H1 (cell line): ENCODE measurements around the gene JUN. TPM values are rescaled to one million over a fixed set of nuclear protein-coding genes. Genes with fewer than 3 reads are reported as not detected.

Experiments
- CTCF ChIA-PET: fragments of 300-600 bp; sonication (Branson Sonifier 250); formaldehyde crosslinking; loops from one replicate; lab custom pipeline; 2021; ENCODE audit not compliant: partially characterized antibody; lab: Charles Lee
- POLR2A ChIA-PET: fragments of 300-600 bp; sonication (Branson Sonifier 250); formaldehyde crosslinking; loops from one replicate; lab custom pipeline; 2021; ENCODE audit warnings: inconsistent platforms; ENCODE audit not compliant: partially characterized antibody; lab: Charles Lee
- DNase-seq, 2 experiments: peaks; one replicate each; pipeline versions ENCODE4 v3.0.0 to v3.0.0-alpha.2; 2010 to 2022; ENCODE audit warnings: low spot score in 2 of 2, low read depth in 1 of 2, mixed read lengths in 1 of 2
- FAIRE-seq: peaks from 2 replicates; lab custom pipeline; 2011; peaks lifted over from hg19 to GRCh38; lab: Jason Lieb, UNC
- H2AFZ ChIP-seq: 2 replicates; pipeline ENCODE4 v1.8.1; 2012; ENCODE audit warnings: low read length, inconsistent platforms
- H2AK5ac ChIP-seq: 2 replicates; pipeline ENCODE4 v1.6.1; 2013; ENCODE audit warnings: low read depth, low read length
- H2BK120ac ChIP-seq: replicated peaks from 2 replicates; pipeline ENCODE3; 2013; ENCODE audit warnings: low read depth, low read length, inconsistent platforms
- H2BK12ac ChIP-seq: 2 replicates; pipeline ENCODE4 v1.6.1; 2013; ENCODE audit warnings: low read depth, low read length
- H2BK15ac ChIP-seq: 2 replicates; pipeline ENCODE4 v1.6.1; 2013; ENCODE audit warnings: low read length
- H2BK20ac ChIP-seq: 2 replicates; pipeline ENCODE4 v1.6.1; 2013; ENCODE audit warnings: low read length
- H2BK5ac ChIP-seq: 2 replicates; pipeline ENCODE4 v1.6.1; 2013; ENCODE audit warnings: low read depth, low read length
- H3K14ac ChIP-seq: 2 replicates; pipeline ENCODE4 v1.6.1; 2013; ENCODE audit warnings: inconsistent platforms; ENCODE audit not compliant: insufficient read length
- H3K18ac ChIP-seq: 2 replicates; pipeline ENCODE4 v1.6.1; 2013; ENCODE audit warnings: low read length; ENCODE audit errors: extremely low read depth
- H3K23ac ChIP-seq: 2 replicates; pipeline ENCODE4 v1.6.1; 2013; ENCODE audit warnings: inconsistent platforms; ENCODE audit not compliant: insufficient read length
- H3K23me2 ChIP-seq: 2 replicates; pipeline ENCODE4 v1.6.1; 2013; ENCODE audit warnings: low read depth, low read length
- H3K27ac ChIP-seq: 2 replicates; pipeline ENCODE4 v1.6.1; 2011; ENCODE audit warnings: low read depth, low read length, inconsistent platforms
- H3K27me3 ChIP-seq, 4 experiments: replicated peaks in 1 of 4; 1 replicate in 1 of 4; 2 replicates in 3 of 4; pipeline versions ENCODE4 v1.6.1 to v1.8.1; 2011 to 2013; ENCODE audit warnings: low read length in 3 of 4, mild to moderate bottlenecking in 3 of 4, inconsistent platforms in 2 of 4, mixed read lengths in 2 of 4, moderate library complexity in 1 of 4; ENCODE audit not compliant: control insufficient read depth in 3 of 4, insufficient read depth in 3 of 4; ENCODE audit errors: extremely low read depth in 1 of 4
- H3K36me3 ChIP-seq, 4 experiments: 2 replicates each; pipeline versions ENCODE4 v1.6.1 to v1.8.1; 2011 to 2013; ENCODE audit warnings: mild to moderate bottlenecking in 4 of 4, low read length in 3 of 4, moderate library complexity in 2 of 4, control low read depth in 1 of 4, inconsistent platforms in 1 of 4; ENCODE audit not compliant: insufficient read depth in 4 of 4, control insufficient read depth in 2 of 4
- H3K4ac ChIP-seq: replicated peaks from 2 replicates; pipeline ENCODE3; 2013; ENCODE audit warnings: low read length, low read depth, mixed read lengths, inconsistent platforms; ENCODE audit not compliant: insufficient read length
- H3K4me1 ChIP-seq, 4 experiments: replicated peaks in 1 of 4; 1 replicate in 1 of 4; 2 replicates in 3 of 4; pipeline versions ENCODE4 v1.6.1 to v1.8.1; 2011 to 2013; ENCODE audit warnings: low read length in 3 of 4, inconsistent platforms in 2 of 4, mixed read lengths in 1 of 4; ENCODE audit not compliant: insufficient read depth in 4 of 4, control insufficient read depth in 3 of 4
- H3K4me2 ChIP-seq, 2 experiments: 2 replicates each; pipeline versions ENCODE4 v1.6.1 to v1.8.1; 2011 to 2013; ENCODE audit warnings: low read depth in 2 of 2, low read length in 2 of 2, control low read depth in 1 of 2, inconsistent platforms in 1 of 2, mild to moderate bottlenecking in 1 of 2; ENCODE audit not compliant: insufficient read depth in 1 of 2
- H3K4me3 ChIP-seq, 4 experiments: fragments of 200-600, 300-600 bp in 1 of 4; sonication (generic), shearing (Covaris generic), sonication (Bioruptor Twin) in 1 of 4; 2 replicates each; pipeline versions ENCODE4 v1.5.1 to v1.8.1; 2011 to 2016; ENCODE audit warnings: low read length in 4 of 4, low read depth in 3 of 4, control low read depth in 2 of 4, inconsistent platforms in 2 of 4, mild to moderate bottlenecking in 2 of 4, mixed read lengths in 1 of 4, moderate library complexity in 1 of 4; ENCODE audit not compliant: insufficient read depth in 2 of 4; ENCODE audit errors: extremely low read depth in 1 of 4
- H3K56ac ChIP-seq: replicated peaks from 2 replicates; pipeline ENCODE3; 2013; ENCODE audit warnings: low read depth, mild to moderate bottlenecking, mixed read lengths, low read length, inconsistent platforms; ENCODE audit not compliant: insufficient read length
- H3K79me1 ChIP-seq: 2 replicates; pipeline ENCODE4 v1.6.1; 2013; ENCODE audit warnings: low read depth, low read length, control low read depth
- H3K79me2 ChIP-seq, 2 experiments: 2 replicates each; pipeline versions ENCODE4 v1.6.1 to v1.8.1; 2012 to 2013; ENCODE audit warnings: low read length in 2 of 2, mild to moderate bottlenecking in 2 of 2, inconsistent platforms in 1 of 2; ENCODE audit not compliant: insufficient read depth in 2 of 2, control insufficient read depth in 1 of 2
- H3K9ac ChIP-seq, 4 experiments: replicated peaks in 1 of 4; 1 replicate in 1 of 4; 2 replicates in 3 of 4; pipeline versions ENCODE4 v1.6.1 to v1.8.1; 2011 to 2013; ENCODE audit warnings: low read depth in 3 of 4, low read length in 3 of 4, control low read depth in 2 of 4, mild to moderate bottlenecking in 2 of 4, moderate library complexity in 2 of 4, inconsistent platforms in 1 of 4; ENCODE audit errors: extremely low read depth in 1 of 4
- H3K9me3 ChIP-seq, 2 experiments: 2 replicates each; pipeline versions ENCODE4 v1.6.1 to v1.8.1; 2012 to 2013; ENCODE audit warnings: mild to moderate bottlenecking in 2 of 2, moderate library complexity in 2 of 2, control low read depth in 1 of 2, inconsistent platforms in 1 of 2, low read depth in 1 of 2, low read length in 1 of 2, mixed read lengths in 1 of 2; ENCODE audit not compliant: insufficient read depth in 2 of 2
- H4K20me1 ChIP-seq, 2 experiments: replicated peaks in 1 of 2; 2 replicates each; pipeline versions ENCODE3 to v1.8.1; 2011 to 2013; ENCODE audit warnings: inconsistent platforms in 2 of 2, low read length in 2 of 2, mild to moderate bottlenecking in 1 of 2; ENCODE audit not compliant: insufficient read depth in 2 of 2, control insufficient read depth in 1 of 2
- H4K5ac ChIP-seq: 2 replicates; pipeline ENCODE4 v1.6.1; 2013; ENCODE audit warnings: low read length, low read depth, mixed read lengths, inconsistent platforms; ENCODE audit not compliant: insufficient read length
- H4K8ac ChIP-seq: 2 replicates; pipeline ENCODE4 v1.8.0; 2013; ENCODE audit warnings: mild to moderate bottlenecking, moderate library complexity, low read length, inconsistent platforms; ENCODE audit not compliant: insufficient read depth; ENCODE audit errors: extremely low read depth
- H4K91ac ChIP-seq: replicated peaks from 2 replicates; pipeline ENCODE3; 2013; ENCODE audit warnings: low read length, mixed read lengths, inconsistent platforms; ENCODE audit not compliant: insufficient read length
- ATF2 ChIP-seq: IDR thresholded peaks from 2 replicates; pipeline ENCODE4 v1.6.1; 2012; ENCODE audit warnings: low read length, inconsistent platforms
- E2F6 ChIP-seq: IDR thresholded peaks from 2 replicates; pipeline ENCODE4 v1.6.1; 2012; ENCODE audit warnings: inconsistent platforms
- SAP30 ChIP-seq: fragments of 300-600 bp; sonication (generic); IDR thresholded peaks from 2 replicates; pipeline ENCODE4 v1.7.1; 2012; ENCODE audit warnings: low read length, moderate library complexity, mild to moderate bottlenecking, inconsistent platforms; ENCODE audit not compliant: insufficient read depth, insufficient replicate concordance
- SIX5 ChIP-seq: IDR thresholded peaks from 2 replicates; pipeline ENCODE4 v1.6.1; 2011; ENCODE audit warnings: mild to moderate bottlenecking, low read depth, low read length
- WGBS, 2 experiments: shearing (Covaris generic) in 1 of 2; methylation state at CpG; one replicate each; pipeline versions ENCODE4 v1.1.6 to v1.1.7; 2013 to 2015; ENCODE audit warnings: low lambda C conversion rate in 2 of 2, mixed read lengths in 2 of 2, inconsistent platforms in 1 of 2, low coverage in 1 of 2, missing lambda C conversion rate in 1 of 2; ENCODE audit not compliant: insufficient replicate concordance in 2 of 2, insufficient coverage in 1 of 2, insufficient read length in 1 of 2; ENCODE audit errors: extremely low coverage in 1 of 2, missing lambda C conversion rate in 1 of 2; 5-methylcytosine and 5-hydroxymethylcytosine counted together
- polyA plus RNA-seq, 7 experiments: library from polyadenylated mRNA; depleted of rRNA in 3 of 7; stranded (reverse) in 5 of 7; unstranded in 2 of 7; fragments of >200 nt in 5 of 7; fragments of 200-250 nt in 2 of 7; gene quantifications; 1 replicate in 5 of 7; 2 replicates in 1 of 7; 4 replicates in 1 of 7; pipeline versions ENCODE4 v1.2.1 to v1.2.3, GENCODE V29; 2011 to 2013; ENCODE audit warnings: missing spikeins in 2 of 7, mixed read lengths in 2 of 7
- total RNA-seq: library from RNA; stranded (reverse); fragmentation: NEBNext Ultra II Directional; extraction: Animal tissue kit (Norgen Biotek cat#: 25700); gene quantifications from 2 replicates; pipeline ENCODE4 v1.2.1, GENCODE V29; 2021
- TF ChIP-seq, protein P1 (sequence below): IDR thresholded peaks from 2 replicates; pipeline ENCODE4 v1.6.1; 2012; ENCODE audit warnings: inconsistent platforms

JUN gene
- total and polyA plus RNA-seq, 2 of the 8 experiments (the other 6 are each of a cell fraction or from before 2014, with no cell fraction given), result 4.4 to 10.9 TPM

- CTCF ChIA-PET, result interaction anchor here (0.6 to 1.8 kb wide), 6 partner anchors 8 to 1252 kb away, joined by 3 to 4 read pairs (median 3); no protein-coding TSS in a partner anchor
- no peak overlapping the region for H3K9ac ChIP-seq
- H3K36me3 ChIP-seq, result no peaks in the 10 kb centered on the region
- no peaks in the 10 kb centered on the region for H3K23me2 ChIP-seq
- H3K4me1 ChIP-seq, result no peaks in the 10 kb centered on the region
- H4K5ac ChIP-seq, result no peak overlapping the region
- H2AFZ ChIP-seq, result no peak overlapping the region
- H3K4me2 ChIP-seq, result no peak overlapping the region
- no peak overlapping the region for H2BK5ac ChIP-seq
- H2BK12ac ChIP-seq, result no peak overlapping the region
- no peak overlapping the region for H4K8ac ChIP-seq
- FAIRE-seq, result no peak
- H2BK20ac ChIP-seq, result no peak overlapping the region
- no peak overlapping the region for H3K4me3 ChIP-seq
- 71% methylated on average over 3 of the region's 3 CpGs; no CpG with 5 or more reads in 1 of the 2 experiments for WGBS, 2 experiments
- no peaks in the 10 kb centered on the region for H4K20me1 ChIP-seq
- H2BK120ac ChIP-seq, result no peak overlapping the region
- H3K18ac ChIP-seq, result no peak overlapping the region
- H3K27me3 ChIP-seq, result no peaks in the 10 kb centered on the region
- H3K79me2 ChIP-seq, result no peaks in the 10 kb centered on the region
- H3K56ac ChIP-seq, result no peak overlapping the region
- no peak overlapping the region for H2AK5ac ChIP-seq
- H3K23ac ChIP-seq, result no peak overlapping the region
- no peak overlapping the region for H3K27ac ChIP-seq
- H3K9me3 ChIP-seq, result no peaks in the 10 kb centered on the region
- TF ChIP-seq, protein P1, sequence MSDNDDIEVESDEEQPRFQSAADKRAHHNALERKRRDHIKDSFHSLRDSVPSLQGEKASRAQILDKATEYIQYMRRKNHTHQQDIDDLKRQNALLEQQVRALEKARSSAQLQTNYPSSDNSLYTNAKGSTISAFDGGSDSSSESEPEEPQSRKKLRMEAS, result no peak
- TF ChIP-seq SAP30 (no peak), ATF2 (no peak), SIX5 (no peak), E2F6 (no peak)
- H3K14ac ChIP-seq, result no peak overlapping the region
- H3K4ac ChIP-seq, result no peak overlapping the region
- H3K79me1 ChIP-seq, result no peaks in the 10 kb centered on the region
- no peak overlapping the region for H4K91ac ChIP-seq
- DNase-seq, result no peak
- POLR2A ChIA-PET, result no interaction called here
- no peak overlapping the region for H2BK15ac ChIP-seq
Observed at GRCh38 chr1:58748666-58749065, 35.2 kb downstream of the JUN start.
